ENCODE data around the gene ANTXR2. TPM values are rescaled to one million over a fixed set of nuclear protein-coding genes. Genes with fewer than 3 reads are reported as not detected.

Gene ANTXR2
- polyA plus RNA-seq, 4 donors, result 60.7 to 99.7 (median 80.8) TPM

DNA sequence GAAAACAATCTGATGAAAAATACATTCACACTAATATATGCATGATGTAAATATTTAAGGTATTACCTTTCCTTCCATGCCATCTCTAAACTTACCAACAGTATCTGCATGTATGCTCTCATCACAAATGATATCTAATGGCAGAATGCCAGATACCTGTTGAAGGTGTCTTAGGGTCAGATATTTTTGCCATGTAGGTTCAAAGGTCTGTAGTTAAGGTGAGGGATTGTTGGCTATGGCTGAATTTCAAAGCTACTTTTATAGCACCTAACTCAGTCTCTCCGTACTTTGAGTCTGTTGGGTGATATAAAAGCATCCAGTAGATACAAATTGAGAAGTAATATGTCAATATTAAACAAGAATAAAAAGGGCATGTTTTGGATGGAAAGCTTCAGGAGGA is 19.8 kb upstream of the ANTXR2 start:
- no peak for DNase-seq (ENCODE audit: low read depth in 4 of 4, low spot score in 3 of 4)

DNA sequence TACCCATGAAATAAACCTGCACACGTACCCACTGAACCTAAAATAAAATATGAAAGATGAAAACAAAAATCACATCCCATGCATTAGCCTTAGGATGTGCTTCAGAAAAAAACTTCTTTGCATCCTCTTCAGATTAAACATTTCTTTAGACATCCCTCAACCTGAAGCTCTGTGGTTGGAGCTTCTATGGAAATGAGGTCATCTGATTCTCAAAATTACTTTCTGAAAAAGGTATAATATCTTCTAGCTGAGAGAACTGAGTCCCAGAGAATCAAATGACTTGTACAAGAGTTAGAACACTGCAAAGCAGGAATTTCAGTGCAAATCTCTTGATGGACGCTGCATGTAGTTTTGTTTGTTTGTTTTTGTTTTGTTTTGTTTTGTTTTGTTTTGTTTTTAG is 19.1 kb upstream of the ANTXR2 start:
- no peak for DNase-seq (ENCODE audit: low read depth in 4 of 4, low spot score in 3 of 4)

DNA sequence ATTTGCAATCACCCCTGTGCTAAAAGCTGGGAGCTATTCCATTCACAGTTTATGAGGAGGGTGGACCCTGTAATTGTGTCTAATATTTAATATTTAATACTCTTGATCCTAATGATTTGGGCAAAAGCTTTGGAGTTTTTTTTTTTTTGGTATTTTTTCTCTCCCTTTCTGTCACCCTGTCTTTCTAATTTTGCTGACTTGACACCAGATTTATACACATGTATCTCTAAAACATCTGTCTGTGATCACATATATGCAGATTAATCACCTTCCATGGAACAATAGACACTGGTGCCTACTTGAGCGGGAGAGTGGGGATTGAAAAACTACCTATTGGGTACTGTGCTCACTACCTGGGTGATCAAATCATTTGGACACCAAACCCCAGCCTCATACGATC is 18.7 kb upstream of the ANTXR2 start:
- no peak for DNase-seq (ENCODE audit: low read depth in 4 of 4, low spot score in 3 of 4)

GRCh38 chr4:80091184-80091583 is 18.2 kb upstream of the ANTXR2 start:
- DNase-seq (ENCODE audit: low read depth in 4 of 4, low spot score in 3 of 4), result no peak

DNA sequence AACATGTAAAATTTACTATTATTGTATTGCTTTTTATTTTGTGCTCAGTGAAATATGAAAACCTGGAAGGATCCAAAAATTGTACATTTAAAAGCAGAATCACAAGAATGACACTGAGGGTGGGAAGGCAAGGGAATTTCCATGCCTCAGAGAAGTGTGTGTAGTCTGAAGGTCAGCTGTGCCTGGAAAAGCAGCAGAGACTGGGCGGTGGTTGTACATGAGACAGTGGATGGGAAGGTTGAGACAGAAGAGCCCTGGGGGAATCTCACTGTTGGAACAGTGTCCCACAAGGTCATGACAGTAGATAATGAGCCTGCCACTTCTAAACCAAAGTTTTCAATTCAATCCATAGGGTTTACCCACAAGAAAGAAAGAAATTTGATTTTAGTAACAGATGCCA is 17.1 kb upstream of the ANTXR2 start:
- DNase-seq (ENCODE audit: low read depth in 4 of 4, low spot score in 3 of 4), result no peak

DNA sequence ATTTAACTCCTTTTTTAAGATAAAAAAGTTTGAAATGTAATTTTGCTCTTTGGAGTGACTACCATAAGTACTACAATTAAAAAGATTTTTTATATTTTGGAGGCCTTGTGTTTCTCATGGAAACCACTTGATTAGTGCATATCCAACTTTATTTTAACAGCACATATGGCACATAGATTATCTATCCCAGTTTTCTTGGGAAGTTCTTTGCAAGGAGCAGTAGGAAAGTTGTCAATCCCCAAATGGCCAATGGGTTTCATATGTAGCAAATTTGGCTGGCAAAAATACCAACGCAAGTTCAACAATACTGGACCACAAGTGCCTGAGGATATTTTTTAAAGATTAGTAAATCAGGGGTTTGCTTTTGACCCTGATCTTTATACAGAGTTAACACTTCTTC is 15.4 kb upstream of the ANTXR2 start:
- no peak for DNase-seq (ENCODE audit: low read depth in 4 of 4, low spot score in 3 of 4)

- no peak for DNase-seq (ENCODE audit: low read depth in 4 of 4, low spot score in 3 of 4)
These were observed 13.3 kb upstream of the ANTXR2 start for GRCh38 chr4:80086296-80086695.

GRCh38 chr4:80085081-80085480 is 12.1 kb upstream of the ANTXR2 start:
- no peak for DNase-seq (ENCODE audit: low read depth in 4 of 4, low spot score in 3 of 4)

GRCh38 chr4:80082693-80083092 is 9.7 kb upstream of the ANTXR2 start:
- DNase-seq (ENCODE audit: low read depth in 4 of 4, low spot score in 3 of 4), result no peak

- DNase-seq (ENCODE audit: low read depth in 4 of 4, low spot score in 3 of 4), result no peak
These were observed 8.5 kb upstream of the ANTXR2 start for GRCh38 chr4:80081566-80081965.

- no peak for DNase-seq (ENCODE audit: low read depth in 4 of 4, low spot score in 3 of 4)
These were observed 6.4 kb upstream of the ANTXR2 start for GRCh38 chr4:80079255-80079923.

GRCh38 chr4:80078346-80079092 is 5.5 kb upstream of the ANTXR2 start:
- DNase-seq (ENCODE audit: low read depth in 4 of 4, low spot score in 3 of 4), result no peak

- DNase-seq (ENCODE audit: low read depth in 4 of 4, low spot score in 3 of 4), result no peak
These were observed 4.6 kb upstream of the ANTXR2 start for GRCh38 chr4:80077639-80078038.

- no peak for DNase-seq (ENCODE audit: low read depth in 4 of 4, low spot score in 3 of 4)
These were observed 3.7 kb upstream of the ANTXR2 start for GRCh38 chr4:80076681-80077080.

- no peak for DNase-seq (ENCODE audit: low read depth in 4 of 4, low spot score in 3 of 4)
These were observed 3.1 kb upstream of the ANTXR2 start for GRCh38 chr4:80075995-80076675.

DNA sequence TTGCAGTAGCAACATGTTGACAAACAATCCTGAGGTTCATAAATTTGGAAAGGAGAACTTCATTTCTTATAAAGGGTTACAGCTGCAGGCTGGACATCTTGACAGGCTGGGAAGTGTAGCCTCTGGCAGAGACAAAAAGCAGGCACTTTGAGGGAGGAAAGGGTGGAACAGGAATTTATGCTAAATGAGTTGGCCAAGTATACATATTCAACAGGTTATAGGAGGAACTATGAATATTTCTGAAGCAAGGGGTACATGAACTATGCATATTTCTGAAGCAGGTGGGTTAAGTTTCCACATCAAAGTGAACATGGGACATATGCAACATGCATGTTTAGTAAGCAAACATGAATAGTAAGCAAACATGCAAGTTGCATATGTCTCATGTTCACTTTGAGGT is 1.6 kb upstream of the ANTXR2 start:
- no peak for DNase-seq (ENCODE audit: low read depth in 4 of 4, low spot score in 3 of 4)

DNA sequence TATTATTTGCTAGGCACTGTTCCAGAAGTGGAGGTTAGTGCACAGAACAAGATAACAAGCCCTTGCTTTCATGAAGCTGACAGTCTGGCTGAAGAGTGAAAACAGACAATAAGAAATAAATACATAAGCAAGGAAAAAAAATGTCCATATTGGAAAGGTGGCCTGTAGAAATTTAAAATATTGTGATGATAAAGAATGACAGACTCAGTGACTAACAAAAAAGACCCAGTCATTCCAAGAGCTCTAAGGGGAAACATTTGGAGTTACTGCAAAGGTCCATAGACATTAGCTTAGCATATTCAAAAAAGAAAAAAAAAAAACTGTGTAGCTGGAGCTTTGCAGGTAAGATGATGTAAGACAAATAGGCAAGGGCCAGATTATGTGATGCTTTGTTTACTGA is 1.0 kb upstream of the ANTXR2 start:
- DNase-seq (ENCODE audit: low read depth in 4 of 4, low spot score in 3 of 4), result no peak

DNA sequence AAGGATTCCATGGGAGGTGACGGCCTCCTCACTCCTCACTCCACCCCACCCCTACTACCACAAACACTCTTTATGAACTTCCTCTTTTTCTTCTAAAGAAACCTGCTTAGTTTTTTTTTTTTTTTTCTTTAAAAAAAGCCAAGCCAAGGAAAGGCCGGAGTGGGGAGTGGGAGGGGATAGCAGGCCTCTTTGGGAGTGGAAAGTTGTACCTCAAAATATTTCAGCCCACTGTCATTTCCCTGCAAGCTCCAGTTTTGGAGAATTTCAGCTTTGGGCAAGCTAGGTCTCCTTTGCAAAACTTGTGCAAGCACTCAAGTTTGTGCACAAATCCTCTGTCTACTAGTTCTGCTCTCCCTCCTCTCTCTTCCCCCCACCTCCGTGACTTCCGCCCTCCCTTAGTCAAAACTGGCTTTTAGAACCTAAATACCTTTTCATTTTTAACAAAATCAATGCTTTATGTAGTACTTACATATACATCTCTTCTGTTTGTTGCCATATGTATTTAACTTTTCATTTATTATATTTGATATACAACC is 512 bp upstream of the ANTXR2 start:
- DNase-seq (ENCODE audit: low read depth in 4 of 4, low spot score in 3 of 4), result peak in 1 of 4 donors; percentile 11

GRCh38 chr4:80072228-80072743 is 743 bp downstream of the ANTXR2 start:
- DNase-seq (ENCODE audit: low read depth in 4 of 4, low spot score in 3 of 4), result peak; percentile 28 to 42 (median 32)

GRCh38 chr4:80071604-80072227 is 1.3 kb downstream of the ANTXR2 start:
- DNase-seq (ENCODE audit: low read depth in 4 of 4, low spot score in 3 of 4), result peak in 2 of 4 donors; percentile 11 to 21

Data from right renal pelvis (tissue), 4 donors.